ENCODE data around the gene SLC25A39.

DNA sequence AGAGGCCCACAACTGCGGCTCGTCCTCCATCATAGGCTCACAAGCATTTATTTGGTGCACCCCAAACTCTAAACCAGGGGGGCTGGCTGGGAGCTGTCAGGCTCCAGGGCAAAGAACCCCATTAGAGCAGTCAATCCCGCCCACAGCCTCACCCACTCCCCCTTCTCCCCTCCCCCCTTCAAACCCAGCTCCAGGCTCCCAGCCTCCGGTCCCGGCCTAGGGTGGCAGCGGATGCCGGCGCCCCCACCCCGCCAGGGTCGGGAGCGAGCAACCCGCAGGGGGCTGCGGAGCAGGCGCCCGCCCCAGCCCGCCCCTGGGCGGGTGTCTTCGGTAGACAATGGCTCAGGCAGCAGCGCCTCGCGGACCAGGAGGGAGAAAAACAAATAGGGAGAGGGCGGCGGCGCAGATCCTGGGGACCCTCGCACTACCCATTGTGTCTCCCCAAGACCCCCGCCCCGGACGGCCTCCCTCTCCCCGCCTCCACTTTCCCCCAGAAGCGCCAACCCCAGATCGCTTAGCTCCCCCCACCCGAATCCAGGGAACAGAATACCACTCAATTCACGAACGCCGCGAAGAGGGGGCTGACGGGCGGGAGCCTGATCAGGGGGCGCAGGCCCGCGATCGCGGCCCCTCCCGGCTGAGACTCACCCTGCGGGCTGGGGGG is 38.5 kb upstream of the SLC25A39 start:
- TF ChIP-seq, protein P1, sequence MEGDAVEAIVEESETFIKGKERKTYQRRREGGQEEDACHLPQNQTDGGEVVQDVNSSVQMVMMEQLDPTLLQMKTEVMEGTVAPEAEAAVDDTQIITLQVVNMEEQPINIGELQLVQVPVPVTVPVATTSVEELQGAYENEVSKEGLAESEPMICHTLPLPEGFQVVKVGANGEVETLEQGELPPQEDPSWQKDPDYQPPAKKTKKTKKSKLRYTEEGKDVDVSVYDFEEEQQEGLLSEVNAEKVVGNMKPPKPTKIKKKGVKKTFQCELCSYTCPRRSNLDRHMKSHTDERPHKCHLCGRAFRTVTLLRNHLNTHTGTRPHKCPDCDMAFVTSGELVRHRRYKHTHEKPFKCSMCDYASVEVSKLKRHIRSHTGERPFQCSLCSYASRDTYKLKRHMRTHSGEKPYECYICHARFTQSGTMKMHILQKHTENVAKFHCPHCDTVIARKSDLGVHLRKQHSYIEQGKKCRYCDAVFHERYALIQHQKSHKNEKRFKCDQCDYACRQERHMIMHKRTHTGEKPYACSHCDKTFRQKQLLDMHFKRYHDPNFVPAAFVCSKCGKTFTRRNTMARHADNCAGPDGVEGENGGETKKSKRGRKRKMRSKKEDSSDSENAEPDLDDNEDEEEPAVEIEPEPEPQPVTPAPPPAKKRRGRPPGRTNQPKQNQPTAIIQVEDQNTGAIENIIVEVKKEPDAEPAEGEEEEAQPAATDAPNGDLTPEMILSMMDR (IDR thresholded peaks at IDR 0.05) = no peak
- TF ChIP-seq POLR2A (IDR thresholded peaks at IDR 0.05) = no peak

Measured in body of pancreas (tissue), 4 donors.